Measurements from ENCODE around the gene EXOC4. TPM values are rescaled to one million over a fixed set of nuclear protein-coding genes. Genes with fewer than 3 reads are reported as not detected.

The EXOC4 gene
- total RNA-seq, 1 experiment from 2014 or later: 75.8 TPM

DNA sequence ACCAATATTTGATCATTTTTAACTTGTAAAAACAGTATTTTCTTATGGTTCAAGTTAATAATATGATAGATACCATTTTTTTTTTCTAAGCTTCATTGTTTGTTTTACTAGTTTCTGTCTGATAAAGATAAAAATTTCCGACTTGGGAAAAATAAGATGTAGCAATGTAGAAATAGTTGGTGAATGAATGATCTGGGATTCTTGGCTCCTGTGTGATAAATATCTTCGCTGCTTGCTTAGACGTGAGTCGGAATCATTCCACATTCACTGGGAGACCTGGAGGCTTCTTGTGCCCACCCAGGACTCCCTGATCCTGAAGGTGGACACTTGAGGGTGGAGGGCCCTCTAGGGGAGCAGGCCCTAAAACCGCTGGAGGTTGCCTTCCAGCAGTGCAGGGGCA, 47.9 kb downstream of the EXOC4 start:
- peaks cover 3% of the 10 kb centered on the region for H3K79me1 ChIP-seq (ENCODE audit: insufficient read depth, low read depth, low read length, poor library complexity, severe bottlenecking)
- no peak overlapping the region for H3K4me3 Mint-ChIP-seq
- H3K4me1 ChIP-seq (ENCODE audit: insufficient read depth, low read length): no peaks in the 10 kb centered on the region; the same call in 1 of the 2 replicates
- no peaks in the 10 kb centered on the region for H3K9me3 ChIP-seq (ENCODE audit: control insufficient read depth, low read depth, low read length)
- H3K14ac ChIP-seq (ENCODE audit: insufficient read depth, low read length): no peak overlapping the region
- H2BK12ac ChIP-seq (ENCODE audit: insufficient read length, low read depth, low read length): no peak overlapping the region
- H2AK5ac ChIP-seq (ENCODE audit: insufficient read length, low read length): no peak overlapping the region
- no peak overlapping the region for H4K8ac ChIP-seq (replicated peaks; ENCODE audit: insufficient read length, low read depth, low read length)
- no peak overlapping the region for H3K4me2 ChIP-seq (ENCODE audit: insufficient read depth, insufficient read length, low read length)
- H3K79me2 ChIP-seq (ENCODE audit: insufficient read depth, low read length): no peaks in the 10 kb centered on the region
- H3K27ac Mint-ChIP-seq: peak overlapping the region in 1 of 3 experiments; percentile 88; a peak in 2 of 7 replicates
- no peak overlapping the region for H3K18ac ChIP-seq (ENCODE audit: insufficient read length, low read depth, low read length)
- no peak overlapping the region for H4K91ac ChIP-seq (ENCODE audit: insufficient read length, low read depth, low read length)
- H3K27ac ChIP-seq (ENCODE audit: insufficient read length, low read depth, low read length): no peak overlapping the region
- no peak overlapping the region for H4K5ac ChIP-seq (ENCODE audit: insufficient read length, low read depth, low read length)
- H3K4ac ChIP-seq (ENCODE audit: low read depth, low read length): no peak overlapping the region
- H3T11ph ChIP-seq (ENCODE audit: low read length): no peak overlapping the region
- no peaks in the 10 kb centered on the region for H4K20me1 ChIP-seq (ENCODE audit: control insufficient read depth, insufficient read depth, insufficient read length)
- H3K27me3 ChIP-seq (ENCODE audit: insufficient read depth, low read length): no peaks in the 10 kb centered on the region
- H3K27me3 Mint-ChIP-seq (ENCODE audit: low read depth): no peaks in the 10 kb centered on the region
- H3K23ac ChIP-seq (ENCODE audit: insufficient read length, low read depth, low read length): no peak overlapping the region
- H3K4me1 Mint-ChIP-seq: peaks cover 9 to 32% of the 10 kb centered on the region in 2 experiments; a peak in 3 of 4 replicates
- no peak overlapping the region for H2AFZ ChIP-seq (ENCODE audit: low read length)
- H3K56ac ChIP-seq (ENCODE audit: insufficient read length, low read depth, low read length): no peak overlapping the region
- WGBS (ENCODE audit: extremely low coverage, insufficient read length, low lambda C conversion rate): no CpG with 5 or more reads among the region's 5 CpGs
- H2BK120ac ChIP-seq (ENCODE audit: low read depth, low read length, poor library complexity, severe bottlenecking): no peak overlapping the region
- no peak overlapping the region for H2BK20ac ChIP-seq (ENCODE audit: low read depth, low read length, poor library complexity, severe bottlenecking)
- H3K9ac ChIP-seq (ENCODE audit: extremely low read depth, insufficient read length, low read length): no peak overlapping the region
- H3K23me2 ChIP-seq (ENCODE audit: insufficient read length, low read depth, low read length, poor library complexity, severe bottlenecking): no peaks in the 10 kb centered on the region
- DNase-seq: no peak
- H2BK5ac ChIP-seq (ENCODE audit: insufficient read length, low read length): no peak overlapping the region
- H3K9me3 Mint-ChIP-seq: no peaks in the 10 kb centered on the region
- H3K36me3 Mint-ChIP-seq (ENCODE audit: insufficient read depth in 1 of 3, low read depth in 3 of 3): peaks cover 0 to 2% (median 2%) of the 10 kb centered on the region in 3 experiments; a peak in 5 of 7 replicates
- H2BK15ac ChIP-seq (ENCODE audit: low read depth, low read length): no peak overlapping the region
- TF ChIP-seq, protein P1, sequence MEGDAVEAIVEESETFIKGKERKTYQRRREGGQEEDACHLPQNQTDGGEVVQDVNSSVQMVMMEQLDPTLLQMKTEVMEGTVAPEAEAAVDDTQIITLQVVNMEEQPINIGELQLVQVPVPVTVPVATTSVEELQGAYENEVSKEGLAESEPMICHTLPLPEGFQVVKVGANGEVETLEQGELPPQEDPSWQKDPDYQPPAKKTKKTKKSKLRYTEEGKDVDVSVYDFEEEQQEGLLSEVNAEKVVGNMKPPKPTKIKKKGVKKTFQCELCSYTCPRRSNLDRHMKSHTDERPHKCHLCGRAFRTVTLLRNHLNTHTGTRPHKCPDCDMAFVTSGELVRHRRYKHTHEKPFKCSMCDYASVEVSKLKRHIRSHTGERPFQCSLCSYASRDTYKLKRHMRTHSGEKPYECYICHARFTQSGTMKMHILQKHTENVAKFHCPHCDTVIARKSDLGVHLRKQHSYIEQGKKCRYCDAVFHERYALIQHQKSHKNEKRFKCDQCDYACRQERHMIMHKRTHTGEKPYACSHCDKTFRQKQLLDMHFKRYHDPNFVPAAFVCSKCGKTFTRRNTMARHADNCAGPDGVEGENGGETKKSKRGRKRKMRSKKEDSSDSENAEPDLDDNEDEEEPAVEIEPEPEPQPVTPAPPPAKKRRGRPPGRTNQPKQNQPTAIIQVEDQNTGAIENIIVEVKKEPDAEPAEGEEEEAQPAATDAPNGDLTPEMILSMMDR (conservative IDR thresholded peaks at IDR 0.05): no peak
